ENCODE measurements around the gene GAK. TPM values are rescaled to one million over a fixed set of nuclear protein-coding genes. Genes with fewer than 3 reads are reported as not detected.
"Not testable (repeated sequence)": the region's sequence is repeated elsewhere in the genome, so short reads cannot be mapped to it uniquely, and the experiment has no call there.

Gene GAK
- total RNA-seq, 1 donor from 2014 or later: 191 TPM

GRCh38 chr4:954211-955020 lies 22.3 kb upstream of the GAK start:
- intact Hi-C loops (cut with micrococcal nuclease): no loop called here

GRCh38 chr4:953574-953915 lies 21.4 kb upstream of the GAK start:
- intact Hi-C loops (cut with micrococcal nuclease): no loop called here

- intact Hi-C loops (cut with micrococcal nuclease): no loop called here
Measured at GRCh38 chr4:952881-953573, 20.9 kb upstream of the GAK start.

- intact Hi-C loops (cut with micrococcal nuclease): no loop called here
Measured at GRCh38 chr4:951594-952468, 19.7 kb upstream of the GAK start.

GRCh38 chr4:951186-951585 lies 19.1 kb upstream of the GAK start:
- intact Hi-C loops (cut with micrococcal nuclease): no loop called here

GRCh38 chr4:950136-951020 lies 18.3 kb upstream of the GAK start:
- intact Hi-C loops (cut with micrococcal nuclease): no loop called here

- intact Hi-C loops (cut with micrococcal nuclease): no loop called here
Measured at GRCh38 chr4:949656-950055, 17.5 kb upstream of the GAK start.

- intact Hi-C loops (cut with micrococcal nuclease): no loop called here
Measured at GRCh38 chr4:948936-949300, 16.8 kb upstream of the GAK start.

- intact Hi-C loops (cut with micrococcal nuclease): no loop called here
Measured at GRCh38 chr4:948101-948935, 16.2 kb upstream of the GAK start.

- intact Hi-C loops (cut with micrococcal nuclease): no loop called here
Measured at GRCh38 chr4:947491-947971, 15.4 kb upstream of the GAK start.

GRCh38 chr4:946517-947471 lies 14.7 kb upstream of the GAK start:
- intact Hi-C loops (cut with micrococcal nuclease): no loop called here

- intact Hi-C loops (cut with micrococcal nuclease): no loop called here
Measured at GRCh38 chr4:946103-946450, 14.0 kb upstream of the GAK start.

- intact Hi-C loops (cut with micrococcal nuclease): no loop called here
Measured at GRCh38 chr4:945274-946102, 13.4 kb upstream of the GAK start.

- intact Hi-C loops (cut with micrococcal nuclease): not testable (repeated sequence)
Measured at GRCh38 chr4:939508-939907, 7.4 kb upstream of the GAK start.

- intact Hi-C loops (cut with micrococcal nuclease): loop anchor here (1.0 to 5.0 kb wide), 13 partner anchors 8 to 780 kb away; partner anchors contain the start of genes DGKQ, IDUA, MAEA and PCGF3
Measured at GRCh38 chr4:932713-933070, 576 bp upstream of the GAK start.

- intact Hi-C loops (cut with micrococcal nuclease): loop anchor here (2.0 to 5.0 kb wide), 3 partner anchors 17 to 416 kb away; partner anchors contain the start of gene UVSSA
Measured at GRCh38 chr4:931194-931959, 739 bp downstream of the GAK start.

- intact Hi-C loops (cut with micrococcal nuclease): loop anchor here (2.0 to 5.0 kb wide), 3 partner anchors 16 to 416 kb away; partner anchors contain the start of gene UVSSA
Measured at GRCh38 chr4:930827-931193, 1.3 kb downstream of the GAK start.
